HG02970 (cell line): ENCODE data around the gene ELK3.
"Not testable (repeated sequence)": the region's sequence is repeated elsewhere in the genome, so short reads cannot be mapped to it uniquely, and the experiment has no call there.

Experiments used
- ATAC-seq: cut with Tn5 transposase; IDR thresholded peaks from one replicate; pipeline ENCODE4 v1.9.1; 2021; ENCODE audit warnings: mild to moderate bottlenecking, moderate library complexity, moderate number of reproducible peaks; ENCODE audit not compliant: unreplicated experiment, low FRiP score

The ELK3 gene

GRCh38 chr12:96294831-96295230 is 100.7 kb downstream of the ELK3 start:
- ATAC-seq, result no peak

DNA sequence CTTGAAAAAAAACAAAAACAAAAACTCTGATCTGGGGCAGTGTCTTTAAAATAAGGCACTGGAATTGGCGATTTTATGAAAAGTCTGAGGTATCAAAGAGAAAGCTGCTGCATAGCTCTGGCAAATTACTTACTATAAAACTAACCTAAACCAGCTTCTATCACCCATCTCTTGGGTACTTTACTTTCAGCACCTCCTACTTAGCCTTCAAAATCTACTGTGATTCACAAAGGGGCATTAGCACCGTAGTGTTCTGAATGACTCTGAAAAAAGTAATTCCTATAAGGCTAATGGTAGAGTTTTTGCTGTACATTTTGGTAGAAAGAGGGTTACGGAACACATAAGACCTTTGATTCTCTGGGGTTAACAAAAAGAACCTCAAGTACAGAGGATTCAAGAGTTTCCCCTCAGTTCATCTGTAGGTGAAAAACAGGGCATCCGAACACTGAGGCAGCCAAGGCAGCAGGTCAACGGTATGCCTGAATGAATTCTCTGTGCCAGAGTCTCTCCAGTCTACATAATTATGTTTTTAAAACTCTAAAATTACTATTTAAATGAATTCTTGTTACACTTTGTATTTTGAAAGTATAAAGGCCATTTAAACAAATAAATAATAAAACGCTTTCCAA is 101.5 kb downstream of the ELK3 start:
- ATAC-seq, result no peak

- ATAC-seq, result no peak
Observed at GRCh38 chr12:96297504-96297903, 103.3 kb downstream of the ELK3 start.

- no peak for ATAC-seq
Observed at GRCh38 chr12:96300064-96300463, 105.9 kb downstream of the ELK3 start.

DNA sequence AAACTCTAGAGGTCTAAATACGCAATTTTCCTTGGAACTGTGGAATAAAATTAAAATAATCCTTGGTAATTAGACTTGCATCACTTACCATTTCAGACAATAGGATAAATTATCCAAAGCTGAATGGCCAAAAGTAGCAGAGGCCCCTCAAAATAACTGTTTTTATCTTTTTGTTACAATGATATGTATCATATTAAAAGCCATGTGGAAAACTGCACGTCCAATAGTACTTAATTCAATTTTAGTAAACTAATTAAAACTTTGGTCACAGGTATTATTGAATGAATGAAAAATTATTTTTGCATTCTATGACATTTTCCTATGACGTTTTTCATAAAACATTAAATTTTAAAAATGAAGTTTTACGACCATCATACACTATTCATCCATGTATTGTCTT is 107.6 kb downstream of the ELK3 start:
- ATAC-seq, result no peak

DNA sequence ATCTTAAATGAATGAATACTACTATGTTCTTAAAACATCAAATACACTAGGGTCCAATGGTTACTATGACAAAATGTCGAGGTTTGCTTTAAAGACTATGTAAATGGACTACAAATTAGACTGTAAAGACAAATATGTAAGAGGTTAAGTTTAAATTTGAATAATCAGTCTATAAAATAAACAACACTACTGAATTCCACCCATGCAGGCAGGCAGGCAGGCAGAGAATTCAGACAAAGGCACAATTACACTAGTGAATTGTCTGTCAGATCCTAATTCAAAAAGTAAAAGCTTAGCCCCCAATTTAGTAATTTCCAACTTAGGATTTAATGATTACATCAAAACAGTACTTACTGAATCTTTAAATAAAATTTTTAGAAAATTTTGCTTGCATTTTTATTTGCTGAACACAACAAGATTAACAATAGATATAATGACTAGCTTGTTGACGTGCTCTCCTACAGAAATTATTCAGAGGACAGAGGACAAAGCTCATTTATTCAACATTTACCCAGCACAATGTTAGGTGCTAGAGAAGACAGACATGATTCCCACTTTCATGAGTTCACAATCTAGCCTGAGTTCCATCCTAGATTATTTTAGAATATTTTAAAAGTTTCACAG is 108.6 kb downstream of the ELK3 start:
- no peak for ATAC-seq

DNA sequence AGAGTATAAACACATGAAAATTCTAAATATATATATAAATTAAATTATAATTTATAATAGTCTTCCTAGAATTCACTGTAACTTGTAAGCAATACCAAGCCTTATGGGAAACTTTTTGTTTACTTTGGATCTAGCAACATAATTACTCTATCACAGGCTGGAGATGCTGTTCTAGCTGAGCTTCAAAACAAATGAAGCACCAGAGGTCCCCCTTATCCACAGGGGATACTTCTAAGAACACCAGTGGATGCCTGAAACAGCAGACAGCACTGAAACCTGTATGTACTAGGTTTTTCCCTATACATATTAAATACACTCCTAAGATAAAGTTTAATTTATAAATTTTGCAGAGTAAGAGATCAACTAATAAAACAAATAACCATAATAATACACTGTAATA is 109.5 kb downstream of the ELK3 start:
- ATAC-seq, result no peak

- no peak for ATAC-seq
Observed at GRCh38 chr12:96305665-96306064, 111.5 kb downstream of the ELK3 start.

DNA sequence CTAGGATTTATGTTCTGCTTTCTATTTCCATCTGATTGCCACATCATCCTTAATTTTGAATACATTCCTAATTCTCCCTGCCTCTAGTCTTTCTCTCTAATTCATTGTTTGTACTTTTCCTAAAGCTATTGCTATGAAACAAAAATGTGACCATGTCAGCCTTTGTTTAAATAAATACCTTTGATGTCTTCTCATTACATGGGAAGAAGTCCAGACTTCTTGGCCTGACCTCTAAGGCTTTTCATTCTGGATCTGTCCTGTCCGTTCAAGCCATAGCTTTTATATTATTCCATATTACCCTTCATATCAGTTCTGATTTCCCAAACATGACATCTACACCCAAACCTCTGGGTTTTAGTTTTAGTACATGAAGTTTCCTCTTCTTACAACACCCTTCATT is 114.7 kb downstream of the ELK3 start:
- no peak for ATAC-seq

- ATAC-seq, result no peak
Observed at GRCh38 chr12:96310067-96310466, 115.9 kb downstream of the ELK3 start.

DNA sequence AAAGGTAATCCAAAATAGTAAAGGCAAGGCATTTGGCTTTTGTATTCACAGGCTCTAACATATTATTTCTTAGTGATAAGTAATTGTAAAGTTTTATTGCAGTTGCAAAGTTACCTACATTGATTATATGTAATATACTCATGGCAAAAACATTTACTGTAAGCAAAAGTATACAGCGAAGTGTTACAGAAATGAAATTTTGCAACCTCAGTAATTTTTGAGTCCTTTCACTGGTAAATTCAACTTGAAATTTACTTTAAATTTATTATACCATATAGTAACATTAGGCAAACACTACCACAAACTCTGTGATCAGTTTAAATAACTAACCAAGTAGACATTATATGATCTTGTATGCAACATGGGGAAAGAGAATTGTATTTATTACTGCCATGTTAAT is 117.0 kb downstream of the ELK3 start:
- no peak for ATAC-seq

DNA sequence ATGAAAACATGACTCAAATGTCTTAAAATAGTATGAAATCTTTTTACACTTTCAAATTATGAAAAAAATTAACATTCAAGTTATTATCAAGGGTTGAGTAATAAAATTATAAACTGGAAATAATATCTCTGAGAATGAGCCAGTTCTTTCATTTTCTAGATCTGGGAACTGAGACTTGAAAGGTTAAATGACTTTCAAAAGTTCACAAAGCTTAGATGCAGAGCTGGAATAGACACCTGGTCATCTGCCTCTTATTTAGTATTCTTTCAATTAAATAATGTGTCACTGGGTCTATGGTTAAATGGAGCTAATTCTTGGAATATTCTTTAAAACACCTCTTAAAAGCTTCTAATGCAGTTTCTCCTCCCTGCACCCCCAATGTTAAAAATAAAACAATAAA is 119.4 kb downstream of the ELK3 start:
- ATAC-seq, result no peak

DNA sequence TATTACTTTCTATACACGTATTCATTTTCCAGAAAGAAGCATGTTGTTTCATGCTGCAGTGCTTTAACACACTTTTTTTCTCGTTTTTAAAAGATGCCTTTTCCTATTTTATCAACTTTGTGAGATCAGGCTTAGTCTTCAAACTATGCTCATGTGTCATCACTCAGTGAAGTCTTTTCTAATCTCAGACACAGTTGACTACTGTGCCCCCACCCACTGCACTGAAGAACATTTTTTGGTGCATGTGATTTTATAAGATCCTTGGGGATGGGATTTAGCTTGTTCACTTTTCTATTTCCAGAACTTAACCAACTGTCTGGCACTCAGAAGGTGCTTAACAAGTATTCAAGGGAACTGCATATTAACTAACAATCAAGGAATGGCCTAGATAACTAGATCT is 120.5 kb downstream of the ELK3 start:
- no peak for ATAC-seq

DNA sequence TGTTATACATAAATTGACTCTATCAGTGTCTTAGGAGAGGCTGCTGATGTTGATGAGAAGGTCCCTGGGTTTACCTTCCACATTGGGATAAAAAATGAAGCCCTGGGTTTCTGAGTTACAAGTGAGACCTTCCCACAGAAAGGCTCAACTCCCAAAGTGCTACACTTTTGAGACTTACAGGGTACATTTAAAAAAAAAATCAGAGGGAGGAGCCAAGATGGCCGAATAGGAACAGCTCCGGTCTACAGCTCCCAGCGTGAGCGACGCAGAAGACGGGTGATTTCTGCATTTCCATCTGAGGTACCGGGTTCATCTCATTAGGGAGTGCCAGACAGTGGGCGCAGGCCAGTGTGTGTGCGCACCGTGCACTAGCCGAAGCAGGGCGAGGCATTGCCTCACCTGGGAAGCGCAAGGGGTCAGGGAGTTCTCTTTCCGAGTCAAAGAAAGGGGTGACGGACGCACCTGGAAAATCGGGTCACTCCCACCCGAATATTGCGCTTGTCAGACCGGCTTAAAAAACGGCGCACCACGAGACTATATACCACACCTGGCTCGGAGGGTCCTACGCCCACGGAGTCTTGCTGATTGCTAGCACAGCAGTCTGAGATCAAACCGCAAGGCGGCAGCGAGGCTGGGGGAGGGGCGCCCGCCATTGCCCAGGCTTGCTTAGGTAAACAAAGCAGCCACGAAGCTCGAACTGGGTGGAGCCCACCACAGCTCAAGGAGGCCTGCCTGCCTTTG is 121.7 kb downstream of the ELK3 start:
- ATAC-seq, result not testable (repeated sequence)

GRCh38 chr12:96317801-96318200 is 123.6 kb downstream of the ELK3 start:
- not testable (repeated sequence) for ATAC-seq
